Thyroid gland (tissue), 4 donors: ENCODE results near the gene JSRP1.

Experiments used
- POLR2A ChIP-seq, 2 donors: fragments of 450-650 bp; IDR thresholded peaks; one replicate each; pipeline ENCODE4 v1.6.1; 2017; ENCODE audit warnings: antibody characterized with exemption in 2 of 2, mild to moderate bottlenecking in 2 of 2, moderate library complexity in 1 of 2
- TF ChIP-seq, protein P1 (sequence below), 6 experiments: fragments of 200-600 bp in 3 of 6; fragments of 450-650 bp in 3 of 6; sonication (generic) in 3 of 6; IDR thresholded peaks; one replicate each; pipeline ENCODE4 v1.5.1; 2016 to 2019; ENCODE audit warnings: antibody characterized with exemption in 6 of 6, mild to moderate bottlenecking in 2 of 6, inconsistent platforms in 1 of 6, moderate library complexity in 1 of 6

DNA sequence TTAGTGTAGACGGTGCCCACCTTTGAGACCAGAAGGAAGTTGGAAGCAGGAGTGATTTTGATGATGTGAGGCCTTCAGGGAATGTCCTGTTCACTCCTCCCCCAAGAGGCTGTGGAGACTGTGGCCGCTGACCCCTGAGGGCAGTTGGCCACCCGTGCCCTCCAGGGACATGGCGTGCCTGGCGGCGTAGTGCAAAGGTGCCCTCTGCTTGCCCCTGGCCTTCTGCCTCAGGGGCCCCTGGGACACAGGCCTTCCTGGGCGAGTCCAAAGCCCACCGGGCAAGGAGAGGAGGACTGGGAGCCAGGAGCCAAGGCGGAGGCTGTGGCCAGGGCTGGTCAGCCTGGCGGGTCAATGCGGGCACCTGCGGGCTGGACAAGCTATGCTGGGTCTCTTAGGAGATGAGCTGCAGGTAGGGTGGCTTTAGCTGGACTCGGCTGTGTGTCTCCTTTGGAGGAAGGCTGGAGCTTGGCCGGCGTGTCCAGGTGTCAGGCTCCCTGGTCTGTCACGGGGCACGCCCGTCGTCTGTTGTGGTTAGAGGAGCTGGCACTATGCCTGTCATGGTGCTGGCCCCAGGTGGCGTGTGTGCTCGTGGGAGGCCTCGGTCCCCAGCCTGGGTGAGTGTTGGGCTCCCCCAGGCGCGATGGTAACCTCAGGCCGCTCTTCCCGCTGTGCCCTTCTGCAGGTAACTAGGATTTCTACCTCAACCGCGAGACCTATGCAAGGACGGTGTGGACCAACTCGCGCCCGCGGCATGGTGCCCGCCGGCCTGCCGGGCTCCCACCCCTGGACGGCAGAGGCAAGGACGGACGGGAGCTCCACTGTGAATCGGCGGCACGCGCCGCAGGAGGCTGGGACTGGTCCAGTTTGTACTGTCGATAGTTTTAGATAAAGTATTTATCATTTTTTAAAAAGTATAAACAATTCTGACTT is 26.8 kb downstream of the JSRP1 start:
- TF ChIP-seq, protein P1, sequence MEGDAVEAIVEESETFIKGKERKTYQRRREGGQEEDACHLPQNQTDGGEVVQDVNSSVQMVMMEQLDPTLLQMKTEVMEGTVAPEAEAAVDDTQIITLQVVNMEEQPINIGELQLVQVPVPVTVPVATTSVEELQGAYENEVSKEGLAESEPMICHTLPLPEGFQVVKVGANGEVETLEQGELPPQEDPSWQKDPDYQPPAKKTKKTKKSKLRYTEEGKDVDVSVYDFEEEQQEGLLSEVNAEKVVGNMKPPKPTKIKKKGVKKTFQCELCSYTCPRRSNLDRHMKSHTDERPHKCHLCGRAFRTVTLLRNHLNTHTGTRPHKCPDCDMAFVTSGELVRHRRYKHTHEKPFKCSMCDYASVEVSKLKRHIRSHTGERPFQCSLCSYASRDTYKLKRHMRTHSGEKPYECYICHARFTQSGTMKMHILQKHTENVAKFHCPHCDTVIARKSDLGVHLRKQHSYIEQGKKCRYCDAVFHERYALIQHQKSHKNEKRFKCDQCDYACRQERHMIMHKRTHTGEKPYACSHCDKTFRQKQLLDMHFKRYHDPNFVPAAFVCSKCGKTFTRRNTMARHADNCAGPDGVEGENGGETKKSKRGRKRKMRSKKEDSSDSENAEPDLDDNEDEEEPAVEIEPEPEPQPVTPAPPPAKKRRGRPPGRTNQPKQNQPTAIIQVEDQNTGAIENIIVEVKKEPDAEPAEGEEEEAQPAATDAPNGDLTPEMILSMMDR (IDR thresholded peaks at IDR 0.05), result no peak
- no peak for TF ChIP-seq POLR2A (IDR thresholded peaks at IDR 0.05)
